Measurements from ENCODE around the gene CBL.

Gene CBL

DNA sequence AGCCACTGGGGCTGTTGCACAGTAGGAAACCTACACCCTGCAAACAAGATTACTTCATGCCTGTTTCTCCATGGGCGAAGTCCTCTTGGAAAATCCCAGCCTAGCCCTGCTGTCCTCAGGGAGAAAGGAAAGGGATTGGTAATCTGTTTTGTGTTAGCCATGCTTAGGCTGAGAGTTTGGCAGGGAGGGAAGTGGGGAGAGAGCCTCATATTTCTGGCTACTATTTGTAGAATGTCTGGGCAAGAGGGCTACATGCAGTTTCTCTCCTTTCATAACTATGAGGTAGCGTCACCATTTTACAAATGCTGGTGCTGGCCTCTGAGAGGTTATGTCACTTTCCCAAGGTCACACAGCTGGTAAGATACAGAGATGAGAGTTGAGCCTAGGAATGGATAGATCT is 141.1 kb downstream of the CBL start:
- DNase-seq (ENCODE audit: low spot score): no peak

DNA sequence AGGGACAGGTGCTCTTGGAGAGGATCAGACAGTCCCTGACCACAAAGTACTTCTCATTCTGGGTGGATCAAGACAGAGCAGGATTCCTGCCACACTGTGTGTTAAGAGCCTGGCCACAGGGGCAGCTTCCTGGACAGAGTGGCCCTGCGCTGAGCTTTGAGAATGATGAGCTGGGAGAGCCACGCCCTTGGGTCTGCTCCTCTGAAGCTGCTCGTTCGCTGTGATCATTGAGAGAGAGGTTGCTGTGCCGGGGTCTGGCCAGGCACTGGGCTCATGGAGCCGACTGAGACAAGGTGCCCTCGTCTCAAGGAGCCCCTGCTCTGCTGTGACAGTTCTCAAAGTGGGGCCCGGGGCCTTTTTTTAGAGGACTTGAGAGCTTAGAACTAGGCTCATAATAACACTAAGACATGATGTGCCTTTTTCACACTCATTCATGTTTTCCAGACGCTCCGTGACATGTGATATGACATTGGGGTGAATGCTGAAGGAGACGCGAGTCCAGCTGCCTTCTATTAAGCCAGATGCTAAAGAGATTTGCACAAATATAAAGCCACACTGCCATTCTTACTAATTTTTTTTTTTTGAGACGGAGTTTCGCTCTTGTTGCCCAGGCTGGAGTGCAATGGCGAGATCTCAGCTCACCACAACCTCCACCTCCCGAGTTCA is 141.9 kb downstream of the CBL start:
- DNase-seq (ENCODE audit: low spot score): no peak

DNA sequence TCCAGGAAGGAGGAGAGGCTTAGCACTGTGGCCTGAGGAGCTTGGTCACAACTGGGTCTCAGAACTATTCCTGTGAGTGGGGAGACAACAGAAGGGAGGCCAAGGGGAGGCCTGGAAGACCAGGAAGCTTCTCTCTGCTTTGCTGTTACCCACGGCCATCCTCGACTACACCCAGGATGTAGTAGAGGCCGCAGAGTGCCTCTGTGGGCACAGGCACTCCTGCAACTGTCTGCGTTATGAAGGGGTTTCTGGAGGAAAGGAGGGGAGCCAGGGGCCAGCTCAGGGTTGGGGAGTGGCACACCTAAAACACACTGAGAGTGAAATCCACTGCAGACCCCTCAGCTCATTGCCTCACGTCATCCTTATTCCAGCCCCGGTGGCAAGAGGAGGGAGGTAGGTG is 144.2 kb downstream of the CBL start:
- DNase-seq (ENCODE audit: low spot score): no peak

DNA sequence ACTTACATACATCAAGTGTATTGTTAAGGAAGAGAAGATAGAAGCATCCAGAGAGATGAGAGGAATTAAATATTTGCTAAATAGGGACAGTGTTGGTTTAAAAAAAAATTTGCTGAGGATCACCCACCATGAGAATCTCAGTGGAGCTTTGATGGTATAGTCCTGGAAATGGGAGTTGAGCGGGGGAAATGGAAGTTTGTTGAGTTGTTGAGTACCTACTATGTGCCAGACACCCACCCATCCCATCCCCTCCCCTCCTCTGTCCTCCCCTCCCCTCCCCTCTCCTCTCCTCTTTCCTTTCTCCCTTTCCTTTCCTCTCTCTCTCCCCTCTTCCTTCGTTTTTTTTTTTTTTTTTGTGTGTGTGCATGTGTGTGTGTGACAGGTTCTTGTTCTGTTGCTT is 145.1 kb downstream of the CBL start:
- no peak for DNase-seq (ENCODE audit: low spot score)

DNA sequence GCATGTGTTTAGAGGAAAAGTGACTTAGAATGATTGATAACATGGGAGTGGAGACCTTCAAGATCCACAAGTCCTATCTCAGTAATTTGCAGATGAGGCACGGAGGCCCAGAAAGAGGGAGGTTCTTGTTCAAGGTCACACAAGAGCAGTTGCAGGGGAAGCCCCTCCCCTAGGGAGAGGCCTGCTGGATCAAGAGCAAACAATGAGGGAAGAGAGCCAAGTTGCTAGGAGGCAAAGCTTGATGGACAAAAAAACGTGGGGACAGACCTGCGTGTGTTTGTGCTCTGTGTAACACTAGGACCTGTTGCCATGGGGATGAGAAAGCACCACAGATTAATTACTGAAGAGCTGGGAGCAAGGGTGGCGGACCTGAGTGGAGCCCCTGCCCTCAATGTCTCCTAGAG is 146.7 kb downstream of the CBL start:
- no peak for DNase-seq (ENCODE audit: low spot score)

DNA sequence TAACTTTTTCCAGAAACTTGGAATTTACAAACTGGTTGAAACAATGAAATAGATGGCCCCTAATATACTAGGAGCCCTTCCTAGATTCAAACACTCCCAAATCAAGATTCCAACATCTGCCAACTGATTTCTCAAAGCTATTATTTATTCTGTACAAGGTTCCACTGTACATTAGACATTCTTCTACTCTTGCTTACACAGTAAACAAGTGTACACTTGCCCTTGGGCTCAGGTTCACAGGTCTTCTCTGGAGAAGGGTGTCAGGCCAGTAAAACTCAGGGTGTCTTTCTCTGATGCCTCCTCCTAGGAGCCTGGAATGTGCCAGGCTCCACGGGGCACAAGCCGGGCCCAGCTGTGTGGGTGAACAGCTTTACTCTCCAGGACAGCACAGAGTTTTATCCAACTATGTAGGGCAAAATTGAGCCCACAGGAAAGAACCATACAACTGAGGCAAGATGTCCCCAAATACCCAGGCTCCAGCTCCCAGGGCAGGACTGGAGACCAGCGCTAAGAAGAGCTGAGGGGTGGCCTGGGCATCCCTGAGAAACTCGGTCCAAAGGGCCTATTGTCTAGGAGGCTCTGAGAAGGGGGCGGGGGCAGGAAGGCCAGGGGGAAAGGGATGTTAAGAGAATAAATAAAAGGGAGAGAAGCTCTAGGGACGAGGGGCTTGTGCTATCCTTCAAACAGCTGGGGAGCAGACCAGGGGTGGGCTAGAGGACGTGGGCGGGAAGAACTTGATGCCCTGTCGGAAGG is 149.1 kb downstream of the CBL start:
- DNase-seq (ENCODE audit: low spot score): no peak

DNA sequence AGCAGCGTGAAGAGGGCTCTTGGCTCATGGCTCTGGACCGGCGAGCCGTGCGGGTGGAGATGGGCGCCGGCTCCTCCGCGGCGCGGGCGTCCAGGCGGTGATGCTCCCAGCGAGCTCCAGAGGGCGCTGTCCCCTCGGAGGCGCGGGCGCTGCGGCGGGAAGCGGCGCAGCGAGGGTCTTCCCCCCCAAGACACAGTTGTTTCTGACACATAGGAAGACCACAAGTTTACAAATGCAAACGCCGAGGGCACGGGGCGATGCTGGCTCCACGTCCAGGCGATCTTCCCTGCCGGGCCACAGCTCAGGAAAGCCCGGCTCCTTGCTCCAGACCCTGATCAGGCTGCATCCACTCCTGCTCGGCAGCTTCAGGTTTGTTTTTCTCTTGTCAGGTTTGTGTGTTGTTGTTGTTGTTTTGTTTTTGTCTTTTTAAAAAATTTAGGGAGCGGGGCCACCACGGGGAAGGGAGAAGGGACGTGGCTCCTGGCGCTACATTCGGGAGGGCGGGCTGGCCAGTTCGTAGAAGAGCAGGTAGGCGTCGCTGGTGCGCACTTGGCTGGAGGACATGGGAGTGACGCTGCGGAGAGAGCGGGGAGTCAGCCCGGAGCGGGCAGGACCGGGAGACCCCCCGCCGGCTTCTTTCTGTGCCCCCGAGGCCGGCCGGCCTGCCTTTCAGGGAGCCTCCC is 150.4 kb downstream of the CBL start:
- DNase-seq (ENCODE audit: low spot score): peak; percentile 82

DNA sequence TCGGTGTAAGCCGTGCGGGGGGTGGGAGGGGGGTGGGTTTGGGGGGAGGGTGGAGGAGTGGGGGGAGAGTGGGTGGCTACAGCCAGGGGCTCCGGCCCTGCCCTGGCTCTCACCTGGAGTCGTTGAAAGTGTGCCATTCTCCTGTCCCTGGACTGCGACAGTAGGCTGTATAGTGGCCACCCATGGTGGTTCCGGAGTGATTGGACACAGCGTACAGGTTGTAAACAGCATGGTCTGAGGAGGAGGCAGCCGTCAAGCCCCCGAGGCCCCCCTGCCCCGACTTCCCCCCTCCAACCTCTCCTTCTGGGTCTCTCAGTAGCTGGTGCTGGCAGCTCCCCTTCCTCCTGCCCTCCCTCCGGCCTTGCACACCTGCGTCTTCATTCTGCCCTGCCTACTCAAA is 150.9 kb downstream of the CBL start:
- no peak for DNase-seq (ENCODE audit: low spot score)

All from RKO (cell line).